Karpas-422 (cell line): ENCODE measurements around the gene CD58. TPM values are rescaled to one million over a fixed set of nuclear protein-coding genes. Genes with fewer than 3 reads are reported as not detected.

Experiments used
- DNase-seq: peaks from one replicate; pipeline ENCODE4 v3.0.0-alpha.2; 2015
- H2AFZ ChIP-seq: fragments of 200-600 bp; sonication (generic); 2 replicates; pipeline ENCODE4 v1.6.1; 2014; ENCODE audit warnings: antibody characterized with exemption, low read length, mixed read lengths
- H3K27ac ChIP-seq: fragments of 200-600 bp; sonication (generic); 2 replicates; pipeline ENCODE4 v1.5.1; 2014; ENCODE audit warnings: mild to moderate bottlenecking, low read length, moderate library complexity
- H3K27me3 ChIP-seq: fragments of 200-600 bp; sonication (generic); 2 replicates; pipeline ENCODE4 v1.6.1; 2014; ENCODE audit warnings: low read length, mixed read lengths
- H3K36me3 ChIP-seq: fragments of 200-600 bp; sonication (generic); 2 replicates; pipeline ENCODE4 v1.6.1; 2014; ENCODE audit warnings: low read length, mixed read lengths; ENCODE audit not compliant: insufficient read depth
- H3K4me1 ChIP-seq: fragments of 200-600 bp; sonication (generic); 2 replicates; pipeline ENCODE4 v1.6.1; 2014; ENCODE audit warnings: mild to moderate bottlenecking, low read length, mixed read lengths
- H3K4me2 ChIP-seq: fragments of 200-600 bp; sonication (generic); 2 replicates; pipeline ENCODE4 v1.6.1; 2014; ENCODE audit warnings: low read length, low read depth, mild to moderate bottlenecking; ENCODE audit not compliant: poor library complexity, severe bottlenecking
- H3K4me3 ChIP-seq: fragments of 200-600 bp; sonication (generic); 2 replicates; pipeline ENCODE4 v1.5.1; 2014; ENCODE audit warnings: mild to moderate bottlenecking, antibody characterized with exemption, low read length, mixed read lengths
- H3K79me2 ChIP-seq: fragments of 200-600 bp; sonication (generic); 2 replicates; pipeline ENCODE4 v1.6.1; 2014; ENCODE audit warnings: mild to moderate bottlenecking, low read length, mixed read lengths
- H3K9ac ChIP-seq: fragments of 200-600 bp; sonication (generic); 2 replicates; pipeline ENCODE4 v1.6.0; 2014; ENCODE audit warnings: low read length
- H3K9me2 ChIP-seq: fragments of 200-600 bp; sonication (generic), shearing (Covaris generic); replicated peaks from 2 replicates; pipeline ENCODE4 v1.6.0; 2014; ENCODE audit warnings: mild to moderate bottlenecking, low read length, moderate library complexity; ENCODE audit not compliant: insufficient read depth
- H3K9me3 ChIP-seq: fragments of 300-700, 200-600 bp; sonication (generic); 2 replicates; pipeline ENCODE4 v1.6.1; 2014; ENCODE audit warnings: low read length, mixed read lengths
- H4K20me1 ChIP-seq: fragments of 200-600 bp; sonication (generic); 2 replicates; pipeline ENCODE4 v1.6.1; 2014; ENCODE audit warnings: mild to moderate bottlenecking, antibody characterized with exemption, low read length, low read depth; ENCODE audit not compliant: insufficient read depth
- total RNA-seq: library from RNA; depleted of rRNA; stranded (reverse); fragments of >200 nt; shearing (Covaris generic); gene quantifications from 2 replicates; pipeline ENCODE4 v1.2.3, GENCODE V29; 2014; ENCODE audit warnings: low replicate concordance

CD58 gene
- total RNA-seq, 1 experiment from 2014 or later, result 1.2 TPM

DNA sequence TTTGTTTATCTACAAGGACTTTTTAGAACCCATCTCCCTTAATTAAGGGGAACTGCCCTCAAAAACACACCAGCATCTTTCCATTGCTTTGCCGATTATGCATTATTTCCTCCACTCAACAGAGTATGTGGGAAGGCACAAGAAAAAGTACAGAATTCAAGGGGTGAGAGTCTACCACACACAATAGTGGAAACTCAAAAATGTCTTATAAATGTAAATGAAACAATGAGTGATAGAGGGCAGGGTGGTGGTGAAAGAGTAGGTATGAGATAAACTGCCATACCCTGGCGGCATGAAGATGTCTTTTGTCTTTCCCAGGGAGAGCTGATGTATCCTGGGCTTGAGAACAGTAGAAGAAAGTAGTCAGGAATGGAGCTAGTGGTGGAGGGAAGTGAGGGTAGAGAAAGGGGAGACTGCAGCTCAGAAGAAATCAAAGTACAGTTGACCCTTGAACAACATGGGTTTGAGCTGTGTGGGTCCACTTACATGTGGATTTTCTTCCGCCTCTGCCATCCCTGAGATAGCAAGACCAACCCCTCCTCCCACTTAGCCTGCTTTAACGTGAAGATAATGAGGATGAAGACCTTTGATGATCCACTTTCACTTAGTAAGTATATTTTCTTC is 24.4 kb downstream of the CD58 start:
- Histone ChIP-seq H3K4me3 (no peak overlapping the region), H3K9me2 (no peaks in the 10 kb centered on the region), H3K4me2 (no peak overlapping the region), H3K9ac (no peak overlapping the region), H3K27ac (no peak overlapping the region), H3K79me2 (no peaks in the 10 kb centered on the region), H3K9me3 (no peaks in the 10 kb centered on the region), H4K20me1 (no peaks in the 10 kb centered on the region), H2AFZ (no peak overlapping the region), H3K36me3 (no peaks in the 10 kb centered on the region), H3K27me3 (no peaks in the 10 kb centered on the region), H3K4me1 (no peaks in the 10 kb centered on the region)
- DNase-seq, result no peak

DNA sequence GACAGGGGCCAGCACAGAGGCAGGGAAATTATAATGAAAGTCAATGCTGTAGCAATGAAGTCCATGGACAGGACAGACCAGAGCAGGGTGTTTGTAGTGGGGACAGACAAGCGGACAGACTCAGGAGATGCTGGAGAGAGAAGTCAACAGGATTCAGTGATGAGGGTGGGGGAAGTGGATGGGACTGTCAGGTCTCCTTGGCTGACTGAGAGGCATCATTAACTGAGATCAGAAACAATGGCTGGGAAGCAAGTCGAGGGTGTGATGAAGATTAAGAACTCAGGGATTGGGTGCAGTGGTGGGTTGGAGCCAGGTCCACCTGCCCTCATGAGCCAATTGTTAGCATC is 25.5 kb downstream of the CD58 start:
- H2AFZ ChIP-seq, result no peak overlapping the region
- peaks cover 2% of the 10 kb centered on the region for H3K4me1 ChIP-seq
- no peak for DNase-seq
- H3K79me2 ChIP-seq, result no peaks in the 10 kb centered on the region
- H4K20me1 ChIP-seq, result no peaks in the 10 kb centered on the region
- no peaks in the 10 kb centered on the region for H3K9me2 ChIP-seq
- H3K4me3 ChIP-seq, result no peak overlapping the region
- H3K9me3 ChIP-seq, result no peaks in the 10 kb centered on the region
- H3K36me3 ChIP-seq, result no peaks in the 10 kb centered on the region
- H3K27me3 ChIP-seq, result no peaks in the 10 kb centered on the region
- H3K27ac ChIP-seq, result no peak overlapping the region
- no peak overlapping the region for H3K9ac ChIP-seq
- H3K4me2 ChIP-seq, result no peak overlapping the region

DNA sequence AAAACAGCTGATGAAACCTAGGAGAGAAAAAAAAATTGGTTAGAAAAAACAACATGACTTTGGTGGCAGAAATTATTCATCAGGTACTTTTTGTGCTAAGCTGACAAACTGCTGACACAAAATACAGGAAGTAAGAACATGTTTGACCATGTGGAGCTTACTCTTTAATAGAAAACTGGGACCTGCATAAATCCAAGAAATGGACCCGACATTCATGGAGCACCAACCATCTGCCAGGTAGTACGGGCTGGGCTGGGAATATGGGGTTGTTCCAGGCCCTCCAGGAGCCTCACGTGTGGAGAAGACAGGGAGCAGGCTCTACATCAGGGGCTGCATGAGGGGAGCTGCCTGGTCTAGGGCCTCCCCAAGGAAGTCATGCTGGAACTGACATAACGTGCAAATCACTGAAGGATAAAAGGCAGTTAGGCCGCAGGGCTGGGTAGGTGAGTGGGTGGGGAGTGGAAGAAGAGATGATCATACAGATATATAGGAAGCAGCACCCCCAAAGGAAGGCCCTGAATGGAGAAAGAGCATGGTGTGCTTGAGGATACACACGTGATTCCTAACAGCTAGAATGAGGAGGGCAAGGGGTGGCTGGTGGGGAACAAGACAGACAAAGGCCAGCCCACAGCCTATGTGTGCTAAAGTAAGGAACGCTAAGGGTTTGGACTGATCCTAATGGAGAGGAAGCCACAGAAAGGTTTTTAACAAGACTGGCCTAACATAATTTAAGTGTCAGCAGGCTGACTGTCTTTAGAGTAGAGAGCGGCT is 26.1 kb downstream of the CD58 start:
- Histone ChIP-seq H3K4me3 (no peak overlapping the region), H3K27ac (no peak overlapping the region), H3K4me1 (peaks cover 8% of the 10 kb centered on the region), H3K9me3 (no peaks in the 10 kb centered on the region), H2AFZ (no peak overlapping the region), H3K36me3 (no peaks in the 10 kb centered on the region), H3K9me2 (no peaks in the 10 kb centered on the region), H3K9ac (no peak overlapping the region), H4K20me1 (no peaks in the 10 kb centered on the region), H3K4me2 (no peak overlapping the region), H3K27me3 (no peaks in the 10 kb centered on the region), H3K79me2 (no peaks in the 10 kb centered on the region)
- DNase-seq, result no peak

DNA sequence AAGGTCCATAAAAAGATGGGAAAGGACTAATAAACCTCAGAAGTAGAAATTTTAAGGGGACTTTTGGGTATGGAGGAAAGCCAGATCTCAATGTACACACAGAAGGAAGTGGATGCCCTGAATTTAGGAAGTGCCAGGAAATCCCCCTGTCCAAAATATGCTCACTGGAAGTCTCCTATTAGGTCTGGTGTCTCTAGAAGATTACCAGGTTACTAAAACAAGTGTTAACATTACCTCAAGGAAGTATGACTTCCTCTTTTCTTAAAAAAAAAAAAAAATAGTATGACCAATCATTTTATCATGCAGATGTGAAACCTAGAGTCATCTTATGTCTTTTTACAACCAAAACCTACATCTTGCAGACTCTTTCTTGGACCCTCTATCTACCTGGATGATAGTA is 30.7 kb downstream of the CD58 start:
- H3K4me2 ChIP-seq, result no peak overlapping the region
- no peaks in the 10 kb centered on the region for H4K20me1 ChIP-seq
- H3K36me3 ChIP-seq, result no peaks in the 10 kb centered on the region
- H2AFZ ChIP-seq, result no peak overlapping the region
- H3K4me3 ChIP-seq, result no peak overlapping the region
- no peak overlapping the region for H3K27ac ChIP-seq
- H3K79me2 ChIP-seq, result no peaks in the 10 kb centered on the region
- no peaks in the 10 kb centered on the region for H3K9me2 ChIP-seq
- no peaks in the 10 kb centered on the region for H3K9me3 ChIP-seq
- no peak overlapping the region for H3K9ac ChIP-seq
- peaks cover 12% of the 10 kb centered on the region for H3K4me1 ChIP-seq
- peak; percentile 66 for DNase-seq
- no peaks in the 10 kb centered on the region for H3K27me3 ChIP-seq

DNA sequence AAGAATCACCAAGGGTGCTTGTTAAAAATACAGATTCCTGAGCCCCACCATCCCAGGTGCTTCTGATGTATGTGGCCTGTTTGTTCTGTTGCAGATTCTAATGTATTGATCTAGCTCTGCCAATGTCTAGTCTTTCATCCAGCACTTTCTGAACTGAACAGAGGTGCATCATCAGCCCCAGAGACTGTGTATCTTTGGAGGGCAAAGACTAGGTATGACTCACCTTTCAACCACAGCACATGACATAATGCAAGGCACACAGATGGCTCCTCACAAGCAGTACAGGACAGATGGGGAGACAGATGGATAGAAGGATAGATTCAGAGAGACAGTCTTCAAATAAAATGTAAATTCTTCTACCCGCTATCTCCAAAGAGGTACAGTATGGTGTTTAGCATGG is 32.3 kb downstream of the CD58 start:
- H3K4me3 ChIP-seq, result no peak overlapping the region
- H3K4me2 ChIP-seq, result no peak overlapping the region
- H3K9me2 ChIP-seq, result no peaks in the 10 kb centered on the region
- no peaks in the 10 kb centered on the region for H3K36me3 ChIP-seq
- no peaks in the 10 kb centered on the region for H3K79me2 ChIP-seq
- no peak for DNase-seq
- H3K9ac ChIP-seq, result no peak overlapping the region
- H4K20me1 ChIP-seq, result no peaks in the 10 kb centered on the region
- H3K9me3 ChIP-seq, result no peaks in the 10 kb centered on the region
- no peak overlapping the region for H2AFZ ChIP-seq
- no peak overlapping the region for H3K27ac ChIP-seq
- no peaks in the 10 kb centered on the region for H3K27me3 ChIP-seq
- peaks cover 12% of the 10 kb centered on the region for H3K4me1 ChIP-seq

DNA sequence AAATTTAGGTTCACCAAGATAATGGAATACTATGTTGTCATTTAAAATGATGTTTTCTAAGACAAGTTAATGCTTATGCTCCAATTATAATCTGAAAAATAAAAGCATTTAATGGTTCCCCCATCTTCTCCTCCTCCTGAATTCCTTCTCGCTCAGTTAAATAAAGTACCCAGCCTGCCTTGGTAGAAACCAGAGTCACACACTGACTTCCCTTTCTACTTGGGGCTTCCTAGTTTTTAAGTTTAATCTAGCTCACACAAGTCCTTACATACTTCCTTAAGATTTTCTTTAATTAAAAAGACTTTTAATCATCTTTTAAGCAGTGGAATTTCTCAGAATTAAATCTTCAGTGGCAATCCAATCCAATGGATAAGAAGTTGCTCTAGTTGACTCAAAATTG is 32.9 kb downstream of the CD58 start:
- Histone ChIP-seq H3K9me3 (no peaks in the 10 kb centered on the region), H3K4me3 (no peak overlapping the region), H3K79me2 (no peaks in the 10 kb centered on the region), H4K20me1 (no peaks in the 10 kb centered on the region), H3K4me2 (no peak overlapping the region), H3K27me3 (no peaks in the 10 kb centered on the region), H3K9me2 (no peaks in the 10 kb centered on the region), H3K36me3 (no peaks in the 10 kb centered on the region), H3K27ac (no peak overlapping the region), H3K4me1 (peaks cover 12% of the 10 kb centered on the region), H3K9ac (no peak overlapping the region), H2AFZ (no peak overlapping the region)
- DNase-seq, result no peak

- Histone ChIP-seq H3K9me2 (no peaks in the 10 kb centered on the region), H3K4me1 (peaks cover 12% of the 10 kb centered on the region), H3K4me2 (no peak overlapping the region), H3K9me3 (no peaks in the 10 kb centered on the region), H3K4me3 (no peak overlapping the region), H3K27me3 (no peaks in the 10 kb centered on the region), H3K27ac (no peak overlapping the region), H4K20me1 (no peaks in the 10 kb centered on the region), H3K9ac (no peak overlapping the region), H2AFZ (no peak overlapping the region), H3K36me3 (no peaks in the 10 kb centered on the region), H3K79me2 (no peaks in the 10 kb centered on the region)
- DNase-seq, result no peak
These were observed 33.6 kb downstream of the CD58 start for GRCh38 chr1:116537040-116537831.

- Histone ChIP-seq H3K4me3 (no peak overlapping the region), H3K4me1 (no peaks in the 10 kb centered on the region), H2AFZ (no peak overlapping the region), H4K20me1 (no peaks in the 10 kb centered on the region), H3K36me3 (no peaks in the 10 kb centered on the region), H3K9ac (no peak overlapping the region), H3K4me2 (no peak overlapping the region), H3K9me3 (no peaks in the 10 kb centered on the region), H3K79me2 (no peaks in the 10 kb centered on the region), H3K27ac (no peak overlapping the region), H3K27me3 (no peaks in the 10 kb centered on the region), H3K9me2 (no peaks in the 10 kb centered on the region)
- DNase-seq, result no peak
These were observed 36.6 kb downstream of the CD58 start for GRCh38 chr1:116534014-116534739.
